Liver (tissue), 9 donors: ENCODE measurements around the gene HRH2. TPM values are rescaled to one million over a fixed set of nuclear protein-coding genes. Genes with fewer than 3 reads are reported as not detected.

Source experiments
- DNase-seq: peaks from one replicate; pipeline ENCODE4 v3.0.0-alpha.2; 2017; ENCODE audit warnings: low spot score
- H3K27ac ChIP-seq, 2 donors: one replicate each; pipeline ENCODE4 v1.7.0; 2013; ENCODE audit warnings: inconsistent platforms in 2 of 2, low read length in 2 of 2, control low read depth in 1 of 2, low read depth in 1 of 2, mild to moderate bottlenecking in 1 of 2
- H3K27me3 ChIP-seq, 4 donors: one replicate each; pipeline versions ENCODE4 v1.6.1 to v1.7.0; 2013; ENCODE audit warnings: low read length in 3 of 4, inconsistent platforms in 1 of 4, mild to moderate bottlenecking in 1 of 4, moderate library complexity in 1 of 4; ENCODE audit not compliant: control insufficient read depth in 4 of 4, insufficient read depth in 4 of 4
- H3K36me3 ChIP-seq, 4 donors: one replicate each; pipeline versions ENCODE4 v1.6.1 to v1.7.0; 2013; ENCODE audit warnings: low read length in 3 of 4, mild to moderate bottlenecking in 3 of 4, low read depth in 1 of 4, moderate library complexity in 1 of 4; ENCODE audit not compliant: control insufficient read depth in 4 of 4, insufficient read depth in 3 of 4
- H3K4me1 ChIP-seq, 4 donors: one replicate each; pipeline versions ENCODE4 v1.6.1 to v1.7.0; 2013; ENCODE audit warnings: low read length in 3 of 4, mild to moderate bottlenecking in 3 of 4, moderate library complexity in 1 of 4; ENCODE audit not compliant: control insufficient read depth in 4 of 4, insufficient read depth in 4 of 4
- H3K4me3 ChIP-seq, 3 donors: one replicate each; pipeline versions ENCODE4 v1.6.1 to v1.7.0; 2013; ENCODE audit warnings: low read length in 3 of 3, control low read depth in 1 of 3, low read depth in 1 of 3, mild to moderate bottlenecking in 1 of 3
- H3K9ac ChIP-seq, 2 donors: one replicate each; pipeline ENCODE4 v1.7.0; 2013; ENCODE audit warnings: low read length in 2 of 2, mild to moderate bottlenecking in 2 of 2, moderate library complexity in 2 of 2, control low read depth in 1 of 2, low read depth in 1 of 2
- H3K9me3 ChIP-seq, 4 donors: one replicate each; pipeline versions ENCODE4 v1.6.1 to v1.7.0; 2013; ENCODE audit warnings: low read length in 3 of 4; ENCODE audit not compliant: control insufficient read depth in 4 of 4
- EGR1 ChIP-seq, 2 donors: IDR thresholded peaks; 2 replicates each; pipeline ENCODE4 v1.6.1; 2016 to 2018; ENCODE audit warnings: antibody characterized with exemption in 2 of 2, low read depth in 2 of 2
- FOXA1 ChIP-seq: IDR thresholded peaks from 2 replicates; pipeline ENCODE4 v1.6.1; 2016; ENCODE audit warnings: antibody characterized with exemption
- FOXA2 ChIP-seq: IDR thresholded peaks from 2 replicates; pipeline ENCODE4 v1.6.1; 2016; ENCODE audit warnings: antibody characterized with exemption
- GABPA ChIP-seq, 2 donors: IDR thresholded peaks in 1 of 2; conservative IDR thresholded peaks in 1 of 2; 2 replicates each; pipeline ENCODE4 v1.6.1; 2016; ENCODE audit warnings: antibody characterized with exemption in 2 of 2, mild to moderate bottlenecking in 1 of 2, moderate library complexity in 1 of 2
- HNF4A ChIP-seq, 2 donors: conservative IDR thresholded peaks; 2 replicates each; pipeline ENCODE4 v1.6.1; 2016; ENCODE audit warnings: antibody characterized with exemption in 2 of 2, mild to moderate bottlenecking in 2 of 2
- HNF4G ChIP-seq: IDR thresholded peaks from 2 replicates; pipeline ENCODE4 v1.6.1; 2016; ENCODE audit warnings: antibody characterized with exemption
- JUND ChIP-seq, 2 donors: IDR thresholded peaks; 2 replicates each; pipeline ENCODE4 v1.6.1; 2016; ENCODE audit warnings: antibody characterized with exemption in 2 of 2
- NR2F2 ChIP-seq: IDR thresholded peaks from 2 replicates; pipeline ENCODE4 v1.6.1; 2016; ENCODE audit warnings: antibody characterized with exemption
- RAD21 ChIP-seq, 2 donors: IDR thresholded peaks; 2 replicates each; pipeline ENCODE4 v1.6.1; 2016; ENCODE audit warnings: antibody characterized with exemption in 2 of 2, mild to moderate bottlenecking in 2 of 2
- RXRA ChIP-seq, 2 donors: IDR thresholded peaks; 2 replicates each; pipeline ENCODE4 v1.6.1; 2017 to 2018; ENCODE audit warnings: antibody characterized with exemption in 2 of 2, mild to moderate bottlenecking in 1 of 2
- SP1 ChIP-seq: IDR thresholded peaks from 2 replicates; pipeline ENCODE4 v1.6.1; 2018; ENCODE audit warnings: antibody characterized with exemption, mild to moderate bottlenecking
- TAF1 ChIP-seq: conservative IDR thresholded peaks from 2 replicates; pipeline ENCODE4 v1.6.1; 2016; ENCODE audit warnings: antibody characterized with exemption, mild to moderate bottlenecking
- YY1 ChIP-seq: IDR thresholded peaks from 2 replicates; pipeline ENCODE4 v1.6.1; 2016; ENCODE audit warnings: antibody characterized with exemption, mild to moderate bottlenecking
- WGBS: extraction: QIAGEN DNeasy Blood & Tissue Kit; methylation state at CpG from one replicate; pipeline ENCODE4 v1.1.7; 2013; 5-methylcytosine and 5-hydroxymethylcytosine counted together
- polyA plus RNA-seq, 2 donors: library from polyadenylated mRNA; stranded (reverse) in 1 of 2; unstranded in 1 of 2; fragments of 200-250 nt in 1 of 2; fragments of >200 nt in 1 of 2; fragmentation: Nextera tagmentation in 1 of 2; extraction: Ambion mirVana in 1 of 2; gene quantifications; one replicate each; pipeline versions ENCODE4 v1.2.1 to v1.2.3, GENCODE V29; 2013 to 2015
- total RNA-seq, 2 donors: library from RNA; depleted of rRNA; stranded (reverse); fragments of >200 nt; gene quantifications; one replicate each; pipeline ENCODE4 v1.2.3, GENCODE V29; 2014
- TF ChIP-seq, protein P1 (sequence below): IDR thresholded peaks from 2 replicates; pipeline ENCODE4 v1.6.1; 2016; ENCODE audit warnings: antibody characterized with exemption
- TF ChIP-seq, protein P2 (sequence below): fragments of 150-350 bp; IDR thresholded peaks from 2 replicates; pipeline ENCODE4 v1.5.1; 2017; ENCODE audit warnings: improper control_type of control experiment, low read depth, low read length; ENCODE audit not compliant: missing input control
- TF ChIP-seq, protein P3 (sequence below): IDR thresholded peaks from 2 replicates; pipeline ENCODE4 v1.6.1; 2016; ENCODE audit warnings: antibody characterized with exemption
- TF ChIP-seq, protein P4 (sequence below): IDR thresholded peaks from 2 replicates; pipeline ENCODE4 v1.6.1; 2016; ENCODE audit warnings: antibody characterized with exemption
- TF ChIP-seq, protein P5 (sequence below): IDR thresholded peaks from 2 replicates; pipeline ENCODE4 v1.6.1; 2016; ENCODE audit warnings: antibody characterized with exemption, mild to moderate bottlenecking
- donor health status: healthy.
- donor health status: healthy.
- donor health status: healthy.
- donor health status: healthy.
- donor health status: healthy.

Gene HRH2
- total and polyA plus RNA-seq, 4 donors: 0.44 to 2.6 (median 1.3) TPM

DNA sequence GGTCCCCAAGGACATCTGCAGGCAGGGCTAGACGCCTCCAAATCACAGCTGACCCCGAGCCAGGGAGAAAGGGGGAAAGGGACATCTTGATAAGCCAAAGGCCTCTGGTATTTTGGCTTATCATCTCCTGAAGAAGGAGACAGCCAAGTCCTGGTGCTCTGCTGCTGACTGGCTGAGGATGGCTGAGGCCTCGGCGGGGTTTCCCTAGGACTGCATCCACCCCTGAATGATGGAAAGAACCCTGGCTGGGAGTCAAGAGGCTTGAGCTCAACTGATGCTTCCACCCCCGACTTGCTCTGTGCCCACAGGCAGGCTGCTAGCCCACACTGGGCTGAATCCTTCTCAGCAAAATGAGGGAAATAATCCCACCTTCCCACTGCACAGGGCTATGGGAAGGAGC is 30.9 kb upstream of the HRH2 start:
- peaks cover 0 to 5% (median 0%) of the 10 kb centered on the region in 4 donors for H3K27me3 ChIP-seq
- 64% methylated on average over 5 of the region's 5 CpGs for WGBS
- no peak for TF ChIP-seq HNF4A (conservative IDR thresholded peaks at IDR 0.05)
- TF ChIP-seq, protein P1, sequence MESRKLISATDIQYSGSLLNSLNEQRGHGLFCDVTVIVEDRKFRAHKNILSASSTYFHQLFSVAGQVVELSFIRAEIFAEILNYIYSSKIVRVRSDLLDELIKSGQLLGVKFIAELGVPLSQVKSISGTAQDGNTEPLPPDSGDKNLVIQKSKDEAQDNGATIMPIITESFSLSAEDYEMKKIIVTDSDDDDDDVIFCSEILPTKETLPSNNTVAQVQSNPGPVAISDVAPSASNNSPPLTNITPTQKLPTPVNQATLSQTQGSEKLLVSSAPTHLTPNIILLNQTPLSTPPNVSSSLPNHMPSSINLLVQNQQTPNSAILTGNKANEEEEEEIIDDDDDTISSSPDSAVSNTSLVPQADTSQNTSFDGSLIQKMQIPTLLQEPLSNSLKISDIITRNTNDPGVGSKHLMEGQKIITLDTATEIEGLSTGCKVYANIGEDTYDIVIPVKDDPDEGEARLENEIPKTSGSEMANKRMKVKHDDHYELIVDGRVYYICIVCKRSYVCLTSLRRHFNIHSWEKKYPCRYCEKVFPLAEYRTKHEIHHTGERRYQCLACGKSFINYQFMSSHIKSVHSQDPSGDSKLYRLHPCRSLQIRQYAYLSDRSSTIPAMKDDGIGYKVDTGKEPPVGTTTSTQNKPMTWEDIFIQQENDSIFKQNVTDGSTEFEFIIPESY: no peak
- TF ChIP-seq RXRA (IDR thresholded peaks at IDR 0.05): no peak
- TF ChIP-seq TAF1: no peak
- TF ChIP-seq, protein P2, sequence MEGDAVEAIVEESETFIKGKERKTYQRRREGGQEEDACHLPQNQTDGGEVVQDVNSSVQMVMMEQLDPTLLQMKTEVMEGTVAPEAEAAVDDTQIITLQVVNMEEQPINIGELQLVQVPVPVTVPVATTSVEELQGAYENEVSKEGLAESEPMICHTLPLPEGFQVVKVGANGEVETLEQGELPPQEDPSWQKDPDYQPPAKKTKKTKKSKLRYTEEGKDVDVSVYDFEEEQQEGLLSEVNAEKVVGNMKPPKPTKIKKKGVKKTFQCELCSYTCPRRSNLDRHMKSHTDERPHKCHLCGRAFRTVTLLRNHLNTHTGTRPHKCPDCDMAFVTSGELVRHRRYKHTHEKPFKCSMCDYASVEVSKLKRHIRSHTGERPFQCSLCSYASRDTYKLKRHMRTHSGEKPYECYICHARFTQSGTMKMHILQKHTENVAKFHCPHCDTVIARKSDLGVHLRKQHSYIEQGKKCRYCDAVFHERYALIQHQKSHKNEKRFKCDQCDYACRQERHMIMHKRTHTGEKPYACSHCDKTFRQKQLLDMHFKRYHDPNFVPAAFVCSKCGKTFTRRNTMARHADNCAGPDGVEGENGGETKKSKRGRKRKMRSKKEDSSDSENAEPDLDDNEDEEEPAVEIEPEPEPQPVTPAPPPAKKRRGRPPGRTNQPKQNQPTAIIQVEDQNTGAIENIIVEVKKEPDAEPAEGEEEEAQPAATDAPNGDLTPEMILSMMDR: no peak
- no peak for TF ChIP-seq YY1
- TF ChIP-seq, protein P3, sequence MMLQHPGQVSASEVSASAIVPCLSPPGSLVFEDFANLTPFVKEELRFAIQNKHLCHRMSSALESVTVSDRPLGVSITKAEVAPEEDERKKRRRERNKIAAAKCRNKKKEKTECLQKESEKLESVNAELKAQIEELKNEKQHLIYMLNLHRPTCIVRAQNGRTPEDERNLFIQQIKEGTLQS: no peak
- H3K4me1 ChIP-seq: no peaks in the 10 kb centered on the region
- no peak overlapping the region for H3K4me3 ChIP-seq
- no peaks in the 10 kb centered on the region for H3K36me3 ChIP-seq
- peaks cover 4 to 15% (median 12%) of the 10 kb centered on the region in 4 donors for H3K9me3 ChIP-seq
- no peak for DNase-seq
- H3K27ac ChIP-seq: no peak overlapping the region
- H3K9ac ChIP-seq: no peak overlapping the region

DNA sequence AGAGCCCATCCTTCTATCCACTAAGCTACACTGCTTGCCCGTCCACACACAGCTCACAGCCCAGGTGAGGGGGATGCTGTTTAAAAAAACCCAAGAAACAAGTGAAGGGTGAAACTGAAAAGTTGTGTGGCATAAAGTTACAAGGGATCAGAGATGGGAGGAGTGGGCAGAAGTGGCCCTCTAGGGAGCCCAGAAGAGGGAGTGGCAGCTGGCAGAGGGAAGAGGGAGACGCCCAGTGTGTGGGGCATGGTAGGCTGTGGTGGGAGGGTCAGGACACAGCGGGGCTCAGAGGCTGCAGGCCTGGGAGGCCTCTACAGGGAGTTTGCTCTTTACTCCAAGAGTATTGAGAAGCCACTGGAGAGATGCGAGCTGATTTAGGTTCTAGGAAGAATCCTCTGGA is 30.1 kb upstream of the HRH2 start:
- peaks cover 0 to 5% (median 0%) of the 10 kb centered on the region in 4 donors for H3K27me3 ChIP-seq
- WGBS: 79% methylated on average over 4 of the region's 4 CpGs

More for the DNA sequence above, 30.1 kb upstream of the HRH2 start:
- Histone ChIP-seq H3K9me3 (peaks cover 4 to 15% (median 12%) of the 10 kb centered on the region in 4 donors), H3K36me3 (no peaks in the 10 kb centered on the region), H3K4me1 (no peaks in the 10 kb centered on the region), H3K4me3 (no peak overlapping the region), H3K27ac (no peak overlapping the region), H3K9ac (no peak overlapping the region)
- no peak for DNase-seq
- no peak for TF ChIP-seq RXRA (IDR thresholded peaks at IDR 0.05)
- TF ChIP-seq FOXA1: no peak
- TF ChIP-seq TAF1: no peak
- TF ChIP-seq SP1: no peak
- TF ChIP-seq GABPA (IDR thresholded peaks at IDR 0.05 in 1 of 2, conservative IDR thresholded peaks at IDR 0.05 in 1 of 2): no peak
- TF ChIP-seq FOXA2: no peak
- TF ChIP-seq, protein P3: no peak
- TF ChIP-seq, protein P4, sequence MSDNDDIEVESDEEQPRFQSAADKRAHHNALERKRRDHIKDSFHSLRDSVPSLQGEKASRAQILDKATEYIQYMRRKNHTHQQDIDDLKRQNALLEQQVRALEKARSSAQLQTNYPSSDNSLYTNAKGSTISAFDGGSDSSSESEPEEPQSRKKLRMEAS: no peak
- TF ChIP-seq YY1: no peak
- TF ChIP-seq HNF4G: no peak
- TF ChIP-seq, protein P2: no peak
- TF ChIP-seq HNF4A (conservative IDR thresholded peaks at IDR 0.05): no peak
- no peak for TF ChIP-seq EGR1 (IDR thresholded peaks at IDR 0.05; ENCODE audit: low read depth in 2 of 2)
- TF ChIP-seq, protein P1: no peak
- no peak for TF ChIP-seq JUND (IDR thresholded peaks at IDR 0.05)
- TF ChIP-seq NR2F2: no peak
- no peak for TF ChIP-seq RAD21 (IDR thresholded peaks at IDR 0.05)
- TF ChIP-seq, protein P5, sequence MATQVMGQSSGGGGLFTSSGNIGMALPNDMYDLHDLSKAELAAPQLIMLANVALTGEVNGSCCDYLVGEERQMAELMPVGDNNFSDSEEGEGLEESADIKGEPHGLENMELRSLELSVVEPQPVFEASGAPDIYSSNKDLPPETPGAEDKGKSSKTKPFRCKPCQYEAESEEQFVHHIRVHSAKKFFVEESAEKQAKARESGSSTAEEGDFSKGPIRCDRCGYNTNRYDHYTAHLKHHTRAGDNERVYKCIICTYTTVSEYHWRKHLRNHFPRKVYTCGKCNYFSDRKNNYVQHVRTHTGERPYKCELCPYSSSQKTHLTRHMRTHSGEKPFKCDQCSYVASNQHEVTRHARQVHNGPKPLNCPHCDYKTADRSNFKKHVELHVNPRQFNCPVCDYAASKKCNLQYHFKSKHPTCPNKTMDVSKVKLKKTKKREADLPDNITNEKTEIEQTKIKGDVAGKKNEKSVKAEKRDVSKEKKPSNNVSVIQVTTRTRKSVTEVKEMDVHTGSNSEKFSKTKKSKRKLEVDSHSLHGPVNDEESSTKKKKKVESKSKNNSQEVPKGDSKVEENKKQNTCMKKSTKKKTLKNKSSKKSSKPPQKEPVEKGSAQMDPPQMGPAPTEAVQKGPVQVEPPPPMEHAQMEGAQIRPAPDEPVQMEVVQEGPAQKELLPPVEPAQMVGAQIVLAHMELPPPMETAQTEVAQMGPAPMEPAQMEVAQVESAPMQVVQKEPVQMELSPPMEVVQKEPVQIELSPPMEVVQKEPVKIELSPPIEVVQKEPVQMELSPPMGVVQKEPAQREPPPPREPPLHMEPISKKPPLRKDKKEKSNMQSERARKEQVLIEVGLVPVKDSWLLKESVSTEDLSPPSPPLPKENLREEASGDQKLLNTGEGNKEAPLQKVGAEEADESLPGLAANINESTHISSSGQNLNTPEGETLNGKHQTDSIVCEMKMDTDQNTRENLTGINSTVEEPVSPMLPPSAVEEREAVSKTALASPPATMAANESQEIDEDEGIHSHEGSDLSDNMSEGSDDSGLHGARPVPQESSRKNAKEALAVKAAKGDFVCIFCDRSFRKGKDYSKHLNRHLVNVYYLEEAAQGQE: no peak
